ENCODE results near the gene SLC25A21. TPM values are rescaled to one million over a fixed set of nuclear protein-coding genes. Genes with fewer than 3 reads are reported as not detected.

The SLC25A21 gene
- total RNA-seq, 1 experiment from 2014 or later, result 2.1 TPM

DNA sequence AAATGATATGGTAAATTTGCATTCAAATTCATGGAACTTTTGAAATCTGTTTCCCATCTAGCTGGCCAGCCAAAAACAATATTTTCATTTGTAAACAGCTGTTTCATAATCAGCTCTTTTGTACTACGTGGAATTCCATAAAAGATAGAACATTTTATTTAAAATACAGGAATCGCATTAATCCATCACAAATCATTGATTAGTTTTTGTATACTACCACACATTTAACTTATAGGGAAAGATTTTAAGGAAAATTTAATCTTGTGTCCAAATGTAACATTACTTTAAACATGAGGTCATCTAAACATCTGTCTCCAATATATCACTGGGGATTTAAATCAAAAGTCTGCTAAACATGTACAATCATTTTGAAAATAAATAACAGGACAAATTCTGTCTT is 33.5 kb downstream of the SLC25A21 start:
- BruUV-seq (replicated peaks), result no TSS peak
- no peak overlapping the region for H3K4me3 ChIP-seq (ENCODE audit: low read depth in 2 of 2, low read length in 2 of 2)
- no peaks in the 10 kb centered on the region for H3K27me3 ChIP-seq (ENCODE audit: control insufficient read depth, insufficient read depth, low read length)
- TF ChIP-seq, protein P1, sequence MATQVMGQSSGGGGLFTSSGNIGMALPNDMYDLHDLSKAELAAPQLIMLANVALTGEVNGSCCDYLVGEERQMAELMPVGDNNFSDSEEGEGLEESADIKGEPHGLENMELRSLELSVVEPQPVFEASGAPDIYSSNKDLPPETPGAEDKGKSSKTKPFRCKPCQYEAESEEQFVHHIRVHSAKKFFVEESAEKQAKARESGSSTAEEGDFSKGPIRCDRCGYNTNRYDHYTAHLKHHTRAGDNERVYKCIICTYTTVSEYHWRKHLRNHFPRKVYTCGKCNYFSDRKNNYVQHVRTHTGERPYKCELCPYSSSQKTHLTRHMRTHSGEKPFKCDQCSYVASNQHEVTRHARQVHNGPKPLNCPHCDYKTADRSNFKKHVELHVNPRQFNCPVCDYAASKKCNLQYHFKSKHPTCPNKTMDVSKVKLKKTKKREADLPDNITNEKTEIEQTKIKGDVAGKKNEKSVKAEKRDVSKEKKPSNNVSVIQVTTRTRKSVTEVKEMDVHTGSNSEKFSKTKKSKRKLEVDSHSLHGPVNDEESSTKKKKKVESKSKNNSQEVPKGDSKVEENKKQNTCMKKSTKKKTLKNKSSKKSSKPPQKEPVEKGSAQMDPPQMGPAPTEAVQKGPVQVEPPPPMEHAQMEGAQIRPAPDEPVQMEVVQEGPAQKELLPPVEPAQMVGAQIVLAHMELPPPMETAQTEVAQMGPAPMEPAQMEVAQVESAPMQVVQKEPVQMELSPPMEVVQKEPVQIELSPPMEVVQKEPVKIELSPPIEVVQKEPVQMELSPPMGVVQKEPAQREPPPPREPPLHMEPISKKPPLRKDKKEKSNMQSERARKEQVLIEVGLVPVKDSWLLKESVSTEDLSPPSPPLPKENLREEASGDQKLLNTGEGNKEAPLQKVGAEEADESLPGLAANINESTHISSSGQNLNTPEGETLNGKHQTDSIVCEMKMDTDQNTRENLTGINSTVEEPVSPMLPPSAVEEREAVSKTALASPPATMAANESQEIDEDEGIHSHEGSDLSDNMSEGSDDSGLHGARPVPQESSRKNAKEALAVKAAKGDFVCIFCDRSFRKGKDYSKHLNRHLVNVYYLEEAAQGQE (IDR thresholded peaks at IDR 0.05; ENCODE audit: insufficient read depth in 1 of 2, low read depth in 2 of 2, low read length in 1 of 2), result no peak
- TF ChIP-seq TCF7L2 (IDR thresholded peaks at IDR 0.05; ENCODE audit: low read depth, low read length), result no peak
- CTCF ChIA-PET, result no interaction called here
- no peaks in the 10 kb centered on the region for H3K9me3 ChIP-seq (ENCODE audit: control insufficient read depth, insufficient read depth, low read depth, low read length)
- in situ Hi-C loops (cut with HindIII; ENCODE audit: low pct_unique_long_range_greater_than_20kb, low sequenced_read_pairs) (no loop called here), intact Hi-C loops (cut with micrococcal nuclease; ENCODE audit: unreplicated experiment) (no loop called here)
- no peaks in the 10 kb centered on the region for H3K36me3 ChIP-seq (ENCODE audit: control insufficient read depth, insufficient read depth, low read length)
- no peak for ATAC-seq
- H3K4me1 ChIP-seq (ENCODE audit: control insufficient read depth, insufficient read depth, low read length), result peaks cover 11% of the 10 kb centered on the region
- no peak overlapping the region for H3K27ac ChIP-seq (ENCODE audit: low read length)
- POLR2A ChIA-PET, result no interaction called here
- DNase-seq (ENCODE audit: low read depth, low spot score), result no peak

DNA sequence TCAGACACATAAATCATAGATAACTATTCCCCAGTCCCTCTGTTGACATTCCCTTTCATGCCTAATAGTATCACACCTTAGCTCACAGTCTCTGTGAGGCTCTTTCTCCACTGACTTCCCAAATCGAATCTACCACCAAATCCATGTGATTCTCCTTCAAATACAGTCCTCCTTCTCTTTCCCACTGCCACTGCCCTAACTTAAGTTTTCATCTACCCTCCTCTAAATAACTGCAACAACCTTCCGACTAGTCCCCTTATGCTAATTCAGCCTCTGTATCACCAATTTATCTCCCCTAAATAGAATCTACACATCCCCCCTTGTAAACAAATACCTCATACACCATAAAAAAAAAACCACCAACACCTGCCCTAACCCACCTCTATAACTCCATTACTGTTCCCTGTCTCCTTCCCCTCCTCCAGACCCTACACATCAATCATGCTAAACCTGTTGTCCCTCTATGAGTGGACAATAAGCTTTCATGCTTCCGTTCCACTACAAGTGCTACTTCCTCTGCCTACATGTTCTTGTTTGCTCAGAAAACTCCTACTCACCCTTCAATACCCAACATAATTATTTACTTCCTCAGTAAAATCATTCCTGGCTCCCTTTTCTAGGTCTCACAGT is 39.0 kb downstream of the SLC25A21 start:
- POLR2A ChIA-PET, result no interaction called here
- CTCF ChIA-PET, result interaction anchor here (0.7 kb wide), 1 partner anchor 48 kb away, joined by 3 read pairs; no protein-coding TSS in a partner anchor
- in situ Hi-C loops (cut with HindIII; ENCODE audit: low pct_unique_long_range_greater_than_20kb, low sequenced_read_pairs), result no loop called here
- Histone ChIP-seq H3K9me3 (ENCODE audit: control insufficient read depth, insufficient read depth, low read depth, low read length) (no peaks in the 10 kb centered on the region), H3K4me1 (ENCODE audit: control insufficient read depth, insufficient read depth, low read length) (peaks cover 4% of the 10 kb centered on the region; the same call in 1 of the 2 replicates), H3K27me3 (ENCODE audit: control insufficient read depth, insufficient read depth, low read length) (no peaks in the 10 kb centered on the region), H3K36me3 (ENCODE audit: control insufficient read depth, insufficient read depth, low read length) (no peaks in the 10 kb centered on the region), H3K27ac (ENCODE audit: low read length) (no peak overlapping the region), H3K4me3 (ENCODE audit: low read depth in 2 of 2, low read length in 2 of 2) (no peak overlapping the region)
- ATAC-seq (no peak), DNase-seq (ENCODE audit: low read depth, low spot score) (no peak)
- TF ChIP-seq, protein P1 (IDR thresholded peaks at IDR 0.05; ENCODE audit: insufficient read depth in 1 of 2, low read depth in 2 of 2, low read length in 1 of 2), result no peak
- no peak for TF ChIP-seq POLR2AphosphoS5 (IDR thresholded peaks at IDR 0.05; ENCODE audit: low read depth, low read length)
- TF ChIP-seq, protein P2, sequence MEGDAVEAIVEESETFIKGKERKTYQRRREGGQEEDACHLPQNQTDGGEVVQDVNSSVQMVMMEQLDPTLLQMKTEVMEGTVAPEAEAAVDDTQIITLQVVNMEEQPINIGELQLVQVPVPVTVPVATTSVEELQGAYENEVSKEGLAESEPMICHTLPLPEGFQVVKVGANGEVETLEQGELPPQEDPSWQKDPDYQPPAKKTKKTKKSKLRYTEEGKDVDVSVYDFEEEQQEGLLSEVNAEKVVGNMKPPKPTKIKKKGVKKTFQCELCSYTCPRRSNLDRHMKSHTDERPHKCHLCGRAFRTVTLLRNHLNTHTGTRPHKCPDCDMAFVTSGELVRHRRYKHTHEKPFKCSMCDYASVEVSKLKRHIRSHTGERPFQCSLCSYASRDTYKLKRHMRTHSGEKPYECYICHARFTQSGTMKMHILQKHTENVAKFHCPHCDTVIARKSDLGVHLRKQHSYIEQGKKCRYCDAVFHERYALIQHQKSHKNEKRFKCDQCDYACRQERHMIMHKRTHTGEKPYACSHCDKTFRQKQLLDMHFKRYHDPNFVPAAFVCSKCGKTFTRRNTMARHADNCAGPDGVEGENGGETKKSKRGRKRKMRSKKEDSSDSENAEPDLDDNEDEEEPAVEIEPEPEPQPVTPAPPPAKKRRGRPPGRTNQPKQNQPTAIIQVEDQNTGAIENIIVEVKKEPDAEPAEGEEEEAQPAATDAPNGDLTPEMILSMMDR (IDR thresholded peaks at IDR 0.05), result no peak
- no peak for TF ChIP-seq SIN3A (IDR thresholded peaks at IDR 0.05; ENCODE audit: borderline replicate concordance, insufficient read depth, low read depth, low read length)
- intact Hi-C loops (cut with micrococcal nuclease; ENCODE audit: unreplicated experiment), result no loop called here
- no TSS peak for BruUV-seq (replicated peaks)
